GM10266 (cell line): ENCODE measurements around the gene WASF2.

Source experiments
- DNase-seq: peaks from one replicate; pipeline ENCODE4 v3.0.0; 2012; ENCODE audit errors: extremely low spot score
- CTCF ChIP-seq: IDR thresholded peaks from 2 replicates; pipeline ENCODE4 v1.5.1; 2012; ENCODE audit warnings: mild to moderate bottlenecking, low read depth; ENCODE audit not compliant: control insufficient read depth, insufficient read depth; ENCODE audit errors: missing control alignments

Gene WASF2

GRCh38 chr1:27455139-27455811, 34.7 kb downstream of the WASF2 start:
- TF ChIP-seq CTCF = no peak
- no peak for DNase-seq

DNA sequence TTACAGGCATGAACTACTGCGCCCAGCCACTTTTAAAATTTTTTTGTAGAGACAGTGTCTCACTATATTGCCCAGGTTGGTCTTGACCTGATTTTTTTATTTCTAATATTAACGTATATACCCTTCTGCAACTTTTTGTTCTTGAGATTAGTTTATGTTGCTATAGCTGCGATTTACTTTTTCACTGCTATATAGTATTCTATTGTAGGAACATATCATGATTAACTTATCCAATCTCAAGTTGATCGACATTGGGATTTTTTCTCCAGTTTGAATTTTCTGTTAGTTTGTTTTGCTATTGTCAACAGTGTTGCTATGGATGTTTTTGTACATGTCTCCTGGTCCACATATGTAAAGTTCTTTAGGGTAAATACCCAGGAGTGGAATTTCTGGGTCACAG, 35.4 kb downstream of the WASF2 start:
- no peak for DNase-seq
- no peak for TF ChIP-seq CTCF

- DNase-seq = no peak
- TF ChIP-seq CTCF = no peak
Measured at GRCh38 chr1:27451343-27451742, 38.6 kb downstream of the WASF2 start.

DNA sequence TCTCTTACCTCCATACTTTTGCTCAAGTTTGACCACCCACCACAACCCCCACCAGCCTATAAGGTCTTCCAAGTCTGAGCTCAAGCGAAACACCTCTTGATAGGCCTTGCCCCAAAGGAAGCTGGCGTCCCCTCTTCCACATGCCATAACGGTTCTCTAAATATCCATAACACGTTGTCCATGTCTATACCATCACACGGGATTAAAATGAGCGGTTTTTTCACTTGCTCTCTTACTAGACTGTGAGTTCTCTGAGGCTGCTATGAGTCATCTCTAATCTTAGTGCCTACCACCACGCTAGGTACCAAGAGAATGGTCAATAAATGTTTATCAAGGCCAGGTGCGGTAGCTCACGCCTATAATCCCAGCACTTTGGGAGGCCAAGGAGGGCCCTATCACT, 41.0 kb downstream of the WASF2 start:
- no peak for TF ChIP-seq CTCF
- DNase-seq = no peak

DNA sequence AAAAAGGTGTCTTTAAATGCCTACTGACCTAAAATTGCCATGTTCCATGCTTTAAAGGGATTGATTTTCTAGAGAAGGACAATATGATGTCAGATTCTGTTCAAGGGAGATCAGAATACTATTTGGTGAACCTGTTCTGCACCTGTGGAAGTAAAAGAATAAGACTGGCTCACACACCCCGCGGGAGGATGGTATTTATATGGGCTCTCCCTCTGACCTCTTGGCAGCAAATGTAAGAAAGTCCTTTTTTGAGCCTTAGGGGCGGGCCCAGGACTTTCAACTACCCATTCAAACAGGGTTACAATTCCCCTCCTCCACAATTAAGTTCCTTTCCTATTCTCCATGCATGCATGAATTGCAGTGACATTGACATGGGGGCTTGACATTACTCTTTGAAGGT, 42.1 kb downstream of the WASF2 start:
- DNase-seq = no peak
- TF ChIP-seq CTCF = no peak

- no peak for TF ChIP-seq CTCF
Measured at GRCh38 chr1:27447399-27447798, 42.6 kb downstream of the WASF2 start.

GRCh38 chr1:27446496-27447020, 43.4 kb downstream of the WASF2 start:
- no peak for TF ChIP-seq CTCF
- no peak for DNase-seq

More at GRCh38 chr1:27447399-27447798, 42.6 kb downstream of the WASF2 start:
- DNase-seq = no peak
